ENCODE results near the gene HCFC1R1.

DNA sequence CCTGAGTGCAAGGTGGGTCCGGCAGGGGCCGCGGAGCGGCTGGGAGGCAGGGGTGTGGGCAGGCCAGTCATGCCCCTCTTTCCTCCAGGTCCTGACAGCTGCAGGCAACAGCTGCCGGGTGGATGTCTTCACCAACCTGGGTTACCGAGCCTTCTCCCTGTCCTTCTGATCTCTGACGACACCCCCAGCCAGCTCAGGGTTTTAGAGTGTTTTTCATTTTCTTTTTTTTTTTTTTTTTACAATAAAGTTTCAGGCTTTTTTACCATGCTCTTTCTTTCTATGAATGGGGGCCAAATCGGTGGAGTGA lies 3.7 kb upstream of the HCFC1R1 start:
- TF ChIP-seq POLR2A (IDR thresholded peaks at IDR 0.05) = no peak
- TF ChIP-seq, protein P1, sequence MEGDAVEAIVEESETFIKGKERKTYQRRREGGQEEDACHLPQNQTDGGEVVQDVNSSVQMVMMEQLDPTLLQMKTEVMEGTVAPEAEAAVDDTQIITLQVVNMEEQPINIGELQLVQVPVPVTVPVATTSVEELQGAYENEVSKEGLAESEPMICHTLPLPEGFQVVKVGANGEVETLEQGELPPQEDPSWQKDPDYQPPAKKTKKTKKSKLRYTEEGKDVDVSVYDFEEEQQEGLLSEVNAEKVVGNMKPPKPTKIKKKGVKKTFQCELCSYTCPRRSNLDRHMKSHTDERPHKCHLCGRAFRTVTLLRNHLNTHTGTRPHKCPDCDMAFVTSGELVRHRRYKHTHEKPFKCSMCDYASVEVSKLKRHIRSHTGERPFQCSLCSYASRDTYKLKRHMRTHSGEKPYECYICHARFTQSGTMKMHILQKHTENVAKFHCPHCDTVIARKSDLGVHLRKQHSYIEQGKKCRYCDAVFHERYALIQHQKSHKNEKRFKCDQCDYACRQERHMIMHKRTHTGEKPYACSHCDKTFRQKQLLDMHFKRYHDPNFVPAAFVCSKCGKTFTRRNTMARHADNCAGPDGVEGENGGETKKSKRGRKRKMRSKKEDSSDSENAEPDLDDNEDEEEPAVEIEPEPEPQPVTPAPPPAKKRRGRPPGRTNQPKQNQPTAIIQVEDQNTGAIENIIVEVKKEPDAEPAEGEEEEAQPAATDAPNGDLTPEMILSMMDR (IDR thresholded peaks at IDR 0.05) = no peak
